Omental fat pad (tissue), 4 donors: ENCODE results near the gene MYO18B. TPM values are rescaled to one million over a fixed set of nuclear protein-coding genes. Genes with fewer than 3 reads are reported as not detected.

Source experiments
- ATAC-seq: fragments of 150-250 bp; one replicate; pipeline ENCODE4 v1.9.1; 2016; ENCODE audit warnings: mild to moderate bottlenecking, moderate library complexity; ENCODE audit not compliant: low FRiP score
- DNase-seq: peaks from one replicate; pipeline ENCODE4 v3.0.0-alpha.2; 2019; ENCODE audit warnings: low spot score
- total RNA-seq, 4 donors: library from RNA; depleted of rRNA; stranded (reverse); fragments of >200 nt; gene quantifications; one replicate each; pipeline ENCODE4 v1.1.0, GENCODE V29; 2016
- TF ChIP-seq, protein P1 (sequence below), 3 donors: fragments of 450-650 bp; IDR thresholded peaks; one replicate each; pipeline ENCODE4 v1.5.1; 2016 to 2017; ENCODE audit warnings: antibody characterized with exemption in 3 of 3, mild to moderate bottlenecking in 3 of 3, moderate library complexity in 2 of 3

Gene MYO18B
- total RNA-seq, 4 donors from 2014 or later: under 0.01 TPM; not detected in 2

DNA sequence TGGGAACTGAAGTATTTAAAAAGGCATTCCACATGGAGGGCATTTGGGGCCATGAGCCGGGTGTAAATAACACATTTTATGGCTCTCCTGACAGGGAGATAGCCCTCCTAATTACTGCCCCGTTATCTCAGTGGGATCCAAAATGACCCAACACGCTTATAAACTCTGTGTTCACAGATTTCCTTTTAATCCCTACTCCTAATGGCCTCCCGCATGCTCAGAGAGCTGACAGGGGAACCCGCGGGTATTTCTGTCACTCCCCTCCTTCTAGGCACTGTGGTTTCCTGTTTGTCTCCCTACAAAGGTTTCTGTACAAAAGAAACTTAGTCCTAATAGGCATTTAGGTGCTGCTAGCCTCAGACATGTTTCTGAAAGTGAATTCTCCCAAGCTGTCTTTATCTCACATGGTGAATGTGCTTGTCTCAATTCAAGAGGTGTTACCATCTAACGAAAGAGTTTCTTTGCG is 224.5 kb downstream of the MYO18B start:
- TF ChIP-seq, protein P1, sequence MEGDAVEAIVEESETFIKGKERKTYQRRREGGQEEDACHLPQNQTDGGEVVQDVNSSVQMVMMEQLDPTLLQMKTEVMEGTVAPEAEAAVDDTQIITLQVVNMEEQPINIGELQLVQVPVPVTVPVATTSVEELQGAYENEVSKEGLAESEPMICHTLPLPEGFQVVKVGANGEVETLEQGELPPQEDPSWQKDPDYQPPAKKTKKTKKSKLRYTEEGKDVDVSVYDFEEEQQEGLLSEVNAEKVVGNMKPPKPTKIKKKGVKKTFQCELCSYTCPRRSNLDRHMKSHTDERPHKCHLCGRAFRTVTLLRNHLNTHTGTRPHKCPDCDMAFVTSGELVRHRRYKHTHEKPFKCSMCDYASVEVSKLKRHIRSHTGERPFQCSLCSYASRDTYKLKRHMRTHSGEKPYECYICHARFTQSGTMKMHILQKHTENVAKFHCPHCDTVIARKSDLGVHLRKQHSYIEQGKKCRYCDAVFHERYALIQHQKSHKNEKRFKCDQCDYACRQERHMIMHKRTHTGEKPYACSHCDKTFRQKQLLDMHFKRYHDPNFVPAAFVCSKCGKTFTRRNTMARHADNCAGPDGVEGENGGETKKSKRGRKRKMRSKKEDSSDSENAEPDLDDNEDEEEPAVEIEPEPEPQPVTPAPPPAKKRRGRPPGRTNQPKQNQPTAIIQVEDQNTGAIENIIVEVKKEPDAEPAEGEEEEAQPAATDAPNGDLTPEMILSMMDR (IDR thresholded peaks at IDR 0.05): no peak
- DNase-seq (no peak), ATAC-seq (no peak)

DNA sequence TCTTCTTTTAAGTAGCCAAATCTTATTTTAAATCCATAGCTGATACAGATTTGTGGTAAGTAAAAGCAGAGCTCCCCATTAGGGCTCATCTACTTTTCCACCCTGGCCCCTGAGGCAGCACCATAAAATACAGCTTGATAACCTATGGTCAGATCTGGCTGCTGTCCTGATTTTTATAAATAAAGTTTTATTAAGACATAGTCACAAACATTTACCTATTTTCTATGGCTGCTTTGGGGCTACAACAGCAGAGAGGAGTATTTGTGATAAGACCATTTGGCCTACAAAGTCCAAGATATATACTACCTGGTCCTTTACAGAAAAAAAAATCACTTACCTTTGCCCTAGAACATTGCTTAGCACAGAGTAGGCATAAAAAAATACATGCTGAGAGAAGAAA is 227.3 kb downstream of the MYO18B start:
- ATAC-seq: no peak
- TF ChIP-seq, protein P1 (IDR thresholded peaks at IDR 0.05): no peak
- no peak for DNase-seq

DNA sequence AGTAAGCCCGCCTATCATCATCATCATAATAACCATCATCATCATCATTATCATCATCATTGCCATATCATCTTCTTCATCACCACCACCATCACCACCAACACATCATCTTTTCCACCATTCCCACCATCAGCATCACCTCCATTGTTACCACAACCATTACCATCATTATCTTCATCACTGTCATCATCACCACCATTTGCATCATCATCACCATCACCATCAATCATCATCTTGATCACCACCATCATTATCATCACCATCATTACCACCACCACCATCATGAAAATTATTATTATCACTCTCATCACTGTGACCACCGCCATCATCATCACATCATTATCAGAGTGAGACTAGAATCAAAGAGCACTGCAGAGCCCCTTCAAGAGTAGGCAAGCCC is 227.9 kb downstream of the MYO18B start:
- ATAC-seq (no peak), DNase-seq (no peak)
- TF ChIP-seq, protein P1 (IDR thresholded peaks at IDR 0.05): no peak

DNA sequence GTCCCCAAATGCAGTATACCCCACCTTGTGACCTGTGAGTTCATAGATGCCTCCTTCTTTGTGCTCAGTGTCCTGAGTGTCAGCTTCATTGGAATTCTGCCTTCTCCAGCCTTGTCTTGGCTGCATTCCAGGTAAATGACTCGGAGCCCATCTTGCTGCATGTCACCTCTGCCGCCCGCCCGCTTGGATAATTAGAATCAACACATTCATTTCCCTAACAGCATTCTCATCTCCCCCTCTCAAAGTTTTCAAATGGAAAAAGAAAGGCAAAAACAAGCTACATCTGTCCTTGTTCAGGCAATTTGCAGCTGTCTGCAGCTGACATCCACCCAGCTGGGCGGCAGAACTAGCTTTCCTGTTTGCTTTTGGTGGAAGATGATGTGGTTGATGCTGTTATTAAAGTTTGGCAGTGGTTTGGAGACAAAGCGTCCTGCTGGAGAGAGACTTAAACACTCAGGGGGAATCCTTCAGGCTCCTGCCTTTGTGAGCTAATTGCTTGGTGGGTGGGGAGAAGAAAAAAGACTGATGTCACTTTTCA is 228.5 kb downstream of the MYO18B start:
- no peak for DNase-seq
- TF ChIP-seq, protein P1 (IDR thresholded peaks at IDR 0.05): no peak
- no peak for ATAC-seq

GRCh38 chr22:25970999-25971811 is 229.2 kb downstream of the MYO18B start:
- DNase-seq (no peak), ATAC-seq (no peak)
- TF ChIP-seq, protein P1 (IDR thresholded peaks at IDR 0.05): no peak

DNA sequence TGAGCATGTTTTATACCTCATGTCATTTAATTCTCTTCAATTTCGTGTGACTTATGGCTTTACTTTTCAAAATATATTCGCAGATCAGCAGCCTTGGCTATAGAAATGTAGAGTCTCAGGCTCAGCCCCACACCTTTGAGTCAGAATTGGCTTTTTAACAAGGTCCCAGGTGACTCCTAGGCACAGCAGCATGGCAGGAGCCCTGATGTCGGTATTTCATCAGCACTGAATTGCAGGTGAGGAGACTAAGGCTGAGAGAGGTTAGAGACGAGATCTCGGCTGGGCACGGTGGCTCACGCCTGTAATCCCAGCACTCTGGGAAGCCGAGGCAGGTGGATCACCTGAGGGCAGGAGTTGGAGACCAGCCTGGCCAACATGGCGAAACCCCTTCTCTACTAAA is 230.4 kb downstream of the MYO18B start:
- ATAC-seq (no peak), DNase-seq (no peak)
- TF ChIP-seq, protein P1 (IDR thresholded peaks at IDR 0.05): no peak

- TF ChIP-seq, protein P1 (IDR thresholded peaks at IDR 0.05): no peak
- ATAC-seq (no peak), DNase-seq (no peak)
These were observed 234.4 kb downstream of the MYO18B start for GRCh38 chr22:25976356-25976755.
